Measurements from ENCODE around the gene NEK8. TPM values are rescaled to one million over a fixed set of nuclear protein-coding genes. Genes with fewer than 3 reads are reported as not detected.
A peak's percentile ranks its signal among the peaks of the same experiment; 100 is the strongest.

Gene NEK8
- total RNA-seq, result 1 to 10 TPM; 1.1 to 7.3 (median 2.6) TPM

- Histone ChIP-seq H3K9me3 (no peaks in the 10 kb centered on the region), H3K4me1 (peaks cover 23 to 50% (median 33%) of the 10 kb centered on the region in 3 donors), H3K27ac (peak within 1 kb of the TSS; percentile 94 to 99 (median 98)), H3K27me3 (no peaks in the 10 kb centered on the region), H3K4me3 (peak within 1 kb of the TSS; percentile 65 to 75 (median 71)), H3K36me3 (peaks cover under 1 to 15% (median 6%) of the 10 kb centered on the region in 3 donors)
- intact Hi-C loops (cut with DNase I), result no loop called here
- no peak for TF ChIP-seq CTCF (IDR thresholded peaks at IDR 0.05)
- peak in 3 of 4 donors; percentile 23 to 89 (median 27) for TF ChIP-seq POLR2A (IDR thresholded peaks at IDR 0.05)
- WGBS, 2 donors, result 0% methylated on average over 35 to 36 of the region's 64 CpGs
- DNase-seq, result peak; percentile 81
Measured at GRCh38 chr17:28728364-28729200, at the start of gene NEK8. Gene NEK8, plus strand, starts transcription at chr17:28728788. Its CDS starts 26 bp downstream, at chr17:28728814.

- whole genome bisulfite sequencing, 2 donors, result 89 to 92% methylated on average over 4 to 9 of the region's 11 CpGs
- no peaks in the 10 kb centered on the region for H3K27me3 ChIP-seq
- no peak overlapping the region for H3K4me3 ChIP-seq
- intact Hi-C loops (cut with DNase I), result no loop called here
- peaks cover 69 to 100% (median 91%) of the 10 kb centered on the region in 3 donors for H3K36me3 ChIP-seq
- no peak overlapping the region for H3K27ac ChIP-seq
- no peaks in the 10 kb centered on the region for H3K9me3 ChIP-seq
- H3K4me1 ChIP-seq, result peaks cover 0 to 13% (median 0%) of the 10 kb centered on the region in 3 donors
- TF ChIP-seq POLR2A (IDR thresholded peaks at IDR 0.05) (no peak), CTCF (IDR thresholded peaks at IDR 0.05) (no peak)
- DNase-seq, result no peak
Measured at GRCh38 chr17:28682655-28683054, 45.9 kb upstream of the NEK8 start.

GRCh38 chr17:28684963-28685362 is 43.6 kb upstream of the NEK8 start:
- H3K9me3 ChIP-seq, result no peaks in the 10 kb centered on the region
- DNase-seq, result no peak
- 60 to 76% methylated on average over 3 of the region's 3 CpGs for WGBS, 2 donors
- no peaks in the 10 kb centered on the region for H3K27me3 ChIP-seq
- no peak overlapping the region for H3K27ac ChIP-seq
- peaks cover 0 to 13% (median 0%) of the 10 kb centered on the region in 3 donors for H3K4me1 ChIP-seq
- H3K4me3 ChIP-seq, result no peak overlapping the region
- H3K36me3 ChIP-seq, result peaks cover 60 to 100% (median 92%) of the 10 kb centered on the region in 3 donors
- TF ChIP-seq POLR2A (IDR thresholded peaks at IDR 0.05), result no peak
- TF ChIP-seq CTCF (IDR thresholded peaks at IDR 0.05), result no peak
- intact Hi-C loops (cut with DNase I), result no loop called here

- Histone ChIP-seq H3K4me1 (peaks cover 0 to 13% (median 0%) of the 10 kb centered on the region in 3 donors), H3K27ac (no peak overlapping the region), H3K9me3 (no peaks in the 10 kb centered on the region), H3K27me3 (no peaks in the 10 kb centered on the region), H3K4me3 (no peak overlapping the region), H3K36me3 (peaks cover 60 to 100% (median 93%) of the 10 kb centered on the region in 3 donors)
- TF ChIP-seq CTCF (IDR thresholded peaks at IDR 0.05), result no peak
- TF ChIP-seq POLR2A (IDR thresholded peaks at IDR 0.05), result no peak
- DNase-seq, result no peak
- intact Hi-C loops (cut with DNase I), result no loop called here
- WGBS, 2 donors, result 83 to 86% methylated on average over 5 of the region's 5 CpGs
Measured at GRCh38 chr17:28685366-28685765, 43.2 kb upstream of the NEK8 start.

- H3K4me3 ChIP-seq, result no peak overlapping the region
- intact Hi-C loops (cut with DNase I), result no loop called here
- TF ChIP-seq POLR2A (IDR thresholded peaks at IDR 0.05) (no peak), CTCF (IDR thresholded peaks at IDR 0.05) (no peak)
- peaks cover 59 to 100% (median 94%) of the 10 kb centered on the region in 3 donors for H3K36me3 ChIP-seq
- H3K9me3 ChIP-seq, result no peaks in the 10 kb centered on the region
- WGBS, 2 donors, result 76 to 78% methylated on average over 2 to 4 of the region's 4 CpGs
- H3K27me3 ChIP-seq, result no peaks in the 10 kb centered on the region
- peaks cover 0 to 13% (median 0%) of the 10 kb centered on the region in 3 donors for H3K4me1 ChIP-seq
- DNase-seq, result no peak
- no peak overlapping the region for H3K27ac ChIP-seq
Measured at GRCh38 chr17:28686296-28686695, 42.3 kb upstream of the NEK8 start.
